Measurements from ENCODE around the gene ITLN2.
"Not testable (repeated sequence)": the region's sequence is repeated elsewhere in the genome, so short reads cannot be mapped to it uniquely, and the experiment has no call there.

The ITLN2 gene

GRCh38 chr1:160952129-160952510 lies 2.5 kb downstream of the ITLN2 start:
- no peak for DNase-seq

GRCh38 chr1:160951443-160952128 lies 3.0 kb downstream of the ITLN2 start:
- peak; percentile 89 for DNase-seq

- DNase-seq: no peak
Measured at GRCh38 chr1:160950657-160951056, 4.0 kb downstream of the ITLN2 start.

GRCh38 chr1:160949881-160950280 lies 4.7 kb downstream of the ITLN2 start:
- no peak for DNase-seq

GRCh38 chr1:160949216-160949880 lies 5.3 kb downstream of the ITLN2 start:
- DNase-seq: peak; percentile 67

- DNase-seq: peak; percentile 35
Measured at GRCh38 chr1:160947174-160947759, 7.3 kb downstream of the ITLN2 start.

- not testable (repeated sequence) for DNase-seq
Measured at GRCh38 chr1:160945881-160946280, 8.7 kb downstream of the ITLN2 start.

GRCh38 chr1:160945079-160945478 lies 9.5 kb downstream of the ITLN2 start:
- DNase-seq: peak; percentile 48

- peak; percentile 68 for DNase-seq
Measured at GRCh38 chr1:160942926-160943325, 11.7 kb downstream of the ITLN2 start.

- not testable (repeated sequence) for DNase-seq
Measured at GRCh38 chr1:160936666-160937065, 17.9 kb downstream of the ITLN2 start.

- DNase-seq: no peak
Measured at GRCh38 chr1:160935527-160936258, 18.9 kb downstream of the ITLN2 start.

- not testable (repeated sequence) for DNase-seq
Measured at GRCh38 chr1:160933305-160933704, 21.3 kb downstream of the ITLN2 start.

GRCh38 chr1:160925652-160926244 lies 28.9 kb downstream of the ITLN2 start:
- DNase-seq: no peak

- no peak for DNase-seq
Measured at GRCh38 chr1:160924791-160925651, 29.6 kb downstream of the ITLN2 start.

GRCh38 chr1:160916666-160917065 lies 37.9 kb downstream of the ITLN2 start:
- DNase-seq: no peak

GRCh38 chr1:160913229-160913628 lies 41.4 kb downstream of the ITLN2 start:
- DNase-seq: not testable (repeated sequence)

- DNase-seq: no peak
Measured at GRCh38 chr1:160911925-160912324, 42.7 kb downstream of the ITLN2 start.

- peak; percentile 90 for DNase-seq
Measured at GRCh38 chr1:160911441-160911840, 43.2 kb downstream of the ITLN2 start.

GRCh38 chr1:160910170-160910750 lies 44.3 kb downstream of the ITLN2 start:
- DNase-seq: no peak

GRCh38 chr1:160907976-160908375 lies 46.6 kb downstream of the ITLN2 start:
- peak; percentile 96 for DNase-seq

- no peak for DNase-seq
Measured at GRCh38 chr1:160905617-160905989, 49.0 kb downstream of the ITLN2 start.
